HUES6 (cell line): ENCODE data around the gene SMURF2.

Source experiments
- H3K27ac ChIP-seq: 2 replicates; pipeline ENCODE4 v1.7.0; 2013; ENCODE audit warnings: low read depth, mild to moderate bottlenecking, low read length, inconsistent platforms
- H3K27me3 ChIP-seq: 2 replicates; pipeline ENCODE4 v1.6.1; 2013; ENCODE audit warnings: low read length; ENCODE audit not compliant: control insufficient read depth, insufficient read depth
- H3K36me3 ChIP-seq: 2 replicates; pipeline ENCODE4 v1.6.1; 2013; ENCODE audit warnings: low read length; ENCODE audit not compliant: control insufficient read depth, insufficient read depth
- H3K4me1 ChIP-seq: 2 replicates; pipeline ENCODE4 v1.6.1; 2013; ENCODE audit warnings: low read length; ENCODE audit not compliant: control insufficient read depth, insufficient read depth
- H3K4me3 ChIP-seq: 2 replicates; pipeline ENCODE4 v1.5.1; 2013; ENCODE audit warnings: low read depth, low read length
- H3K9ac ChIP-seq: one replicate; pipeline ENCODE4 v1.6.1; 2013; ENCODE audit warnings: mild to moderate bottlenecking, low read length
- H3K9me3 ChIP-seq: 2 replicates; pipeline ENCODE4 v1.6.1; 2013; ENCODE audit warnings: low read depth, low read length; ENCODE audit not compliant: control insufficient read depth, insufficient read depth

The SMURF2 gene

GRCh38 chr17:64508683-64509082 is 153.4 kb downstream of the SMURF2 start:
- peak overlapping the region; percentile 91 for H3K4me3 ChIP-seq
- H3K27me3 ChIP-seq: no peaks in the 10 kb centered on the region
- H3K9ac ChIP-seq: no peak overlapping the region
- no peaks in the 10 kb centered on the region; the same call in 1 of the 2 replicates for H3K4me1 ChIP-seq
- peaks cover 65% of the 10 kb centered on the region for H3K36me3 ChIP-seq
- H3K9me3 ChIP-seq: no peaks in the 10 kb centered on the region
- no peak overlapping the region for H3K27ac ChIP-seq

GRCh38 chr17:64507413-64507782 is 154.7 kb downstream of the SMURF2 start:
- Histone ChIP-seq H3K36me3 (peaks cover 65% of the 10 kb centered on the region), H3K4me1 (peaks cover 3% of the 10 kb centered on the region; the same call in 1 of the 2 replicates), H3K27me3 (no peaks in the 10 kb centered on the region), H3K9me3 (no peaks in the 10 kb centered on the region), H3K27ac (peak overlapping the region; percentile 92), H3K9ac (peak overlapping the region; percentile 97), H3K4me3 (peak overlapping the region; percentile 91)

GRCh38 chr17:64506576-64507412 is 155.3 kb downstream of the SMURF2 start, which contains the start of gene CEP95:
TSS of gene CEP95 (plus strand) at chr17:64506977. CDS start at chr17:64507098, 121 bp downstream.
- Histone ChIP-seq H3K27ac (peak within 1 kb of the TSS; percentile 99), H3K4me1 (peaks cover 3% of the 10 kb centered on the region; the same call in 1 of the 2 replicates), H3K36me3 (peaks cover 65% of the 10 kb centered on the region), H3K9me3 (no peaks in the 10 kb centered on the region), H3K27me3 (no peaks in the 10 kb centered on the region), H3K9ac (peak within 1 kb of the TSS; percentile 100), H3K4me3 (peak within 1 kb of the TSS; percentile 91)

GRCh38 chr17:64506201-64506575 is 155.9 kb downstream of the SMURF2 start, which contains the start of gene DDX5:
TSS of gene DDX5 (minus strand) at chr17:64506289. CDS start at chr17:64506119, 170 bp downstream.
- H3K27ac ChIP-seq: peak within 1 kb of the TSS; percentile 99
- peaks cover 9% of the 10 kb centered on the region; the same call in 1 of the 2 replicates for H3K4me1 ChIP-seq
- H3K9ac ChIP-seq: peak within 1 kb of the TSS; percentile 100
- H3K27me3 ChIP-seq: no peaks in the 10 kb centered on the region
- H3K9me3 ChIP-seq: no peaks in the 10 kb centered on the region
- peaks cover 65% of the 10 kb centered on the region for H3K36me3 ChIP-seq
- H3K4me3 ChIP-seq: peak within 1 kb of the TSS; percentile 91

- peak overlapping the region; percentile 99 for H3K27ac ChIP-seq
- H3K36me3 ChIP-seq: peaks cover 67% of the 10 kb centered on the region
- no peaks in the 10 kb centered on the region for H3K9me3 ChIP-seq
- peak overlapping the region; percentile 100 for H3K9ac ChIP-seq
- peak overlapping the region; percentile 91 for H3K4me3 ChIP-seq
- H3K4me1 ChIP-seq: peaks cover 10% of the 10 kb centered on the region; the same call in 1 of the 2 replicates
- H3K27me3 ChIP-seq: no peaks in the 10 kb centered on the region
Observed at GRCh38 chr17:64505340-64506200, 156.5 kb downstream of the SMURF2 start.

GRCh38 chr17:64504769-64505339 is 157.3 kb downstream of the SMURF2 start:
- Histone ChIP-seq H3K36me3 (peaks cover 67% of the 10 kb centered on the region), H3K27ac (peak overlapping the region; percentile 99), H3K9ac (peak overlapping the region; percentile 100), H3K4me3 (peak overlapping the region; percentile 91), H3K4me1 (0 out of 2 replicates have a peak, but pooled peaks cover 11% of the 10 kb centered on the region), H3K27me3 (no peaks in the 10 kb centered on the region), H3K9me3 (no peaks in the 10 kb centered on the region)

GRCh38 chr17:64503821-64504768 is 158.0 kb downstream of the SMURF2 start:
- Histone ChIP-seq H3K4me1 (0 out of 2 replicates have a peak, but pooled peaks cover 13% of the 10 kb centered on the region), H3K9ac (peak overlapping the region; percentile 100), H3K36me3 (peaks cover 68% of the 10 kb centered on the region), H3K27me3 (no peaks in the 10 kb centered on the region), H3K27ac (no peak overlapping the region), H3K9me3 (no peaks in the 10 kb centered on the region), H3K4me3 (peak overlapping the region; percentile 91)

GRCh38 chr17:64503341-64503740 is 158.8 kb downstream of the SMURF2 start:
- Histone ChIP-seq H3K36me3 (peaks cover 72% of the 10 kb centered on the region), H3K27ac (no peak overlapping the region), H3K4me3 (peak overlapping the region; percentile 91; the same call in 1 of the 2 replicates), H3K9me3 (no peaks in the 10 kb centered on the region), H3K9ac (no peak overlapping the region), H3K27me3 (no peaks in the 10 kb centered on the region), H3K4me1 (0 out of 2 replicates have a peak, but pooled peaks cover 13% of the 10 kb centered on the region)

GRCh38 chr17:64502809-64503208 is 159.3 kb downstream of the SMURF2 start:
- H3K9ac ChIP-seq: no peak overlapping the region
- peaks cover 13% of the 10 kb centered on the region; the same call in 1 of the 2 replicates for H3K4me1 ChIP-seq
- no peaks in the 10 kb centered on the region for H3K9me3 ChIP-seq
- no peaks in the 10 kb centered on the region for H3K27me3 ChIP-seq
- no peak overlapping the region for H3K4me3 ChIP-seq
- H3K27ac ChIP-seq: no peak overlapping the region
- H3K36me3 ChIP-seq: peaks cover 77% of the 10 kb centered on the region

GRCh38 chr17:64502021-64502420 is 160.1 kb downstream of the SMURF2 start:
- H3K9me3 ChIP-seq: no peaks in the 10 kb centered on the region
- H3K9ac ChIP-seq: no peak overlapping the region
- no peak overlapping the region for H3K27ac ChIP-seq
- H3K27me3 ChIP-seq: no peaks in the 10 kb centered on the region
- H3K36me3 ChIP-seq: peaks cover 79% of the 10 kb centered on the region
- H3K4me3 ChIP-seq: no peak overlapping the region
- peaks cover 13% of the 10 kb centered on the region; the same call in 1 of the 2 replicates for H3K4me1 ChIP-seq
